Activated CD8-positive, alpha-beta memory T cell treated with anti-CD3 and anti-CD28 coated beads for 4 hours (primary cell): ENCODE data around the gene HIVEP2.

Experiments used
- DNase-seq, 2 donors: peaks; one replicate each; pipeline ENCODE4 v3.0.0-alpha.2; 2020; ENCODE audit warnings: low read depth in 2 of 2

Gene HIVEP2

GRCh38 chr6:142738035-142738396, 207.0 kb downstream of the HIVEP2 start:
- no peak for DNase-seq

- no peak for DNase-seq
Observed at GRCh38 chr6:142737368-142738034, 207.5 kb downstream of the HIVEP2 start.

GRCh38 chr6:142735204-142735603, 209.8 kb downstream of the HIVEP2 start:
- DNase-seq = no peak

- DNase-seq = no peak
Observed at GRCh38 chr6:142732790-142733189, 212.2 kb downstream of the HIVEP2 start.

DNA sequence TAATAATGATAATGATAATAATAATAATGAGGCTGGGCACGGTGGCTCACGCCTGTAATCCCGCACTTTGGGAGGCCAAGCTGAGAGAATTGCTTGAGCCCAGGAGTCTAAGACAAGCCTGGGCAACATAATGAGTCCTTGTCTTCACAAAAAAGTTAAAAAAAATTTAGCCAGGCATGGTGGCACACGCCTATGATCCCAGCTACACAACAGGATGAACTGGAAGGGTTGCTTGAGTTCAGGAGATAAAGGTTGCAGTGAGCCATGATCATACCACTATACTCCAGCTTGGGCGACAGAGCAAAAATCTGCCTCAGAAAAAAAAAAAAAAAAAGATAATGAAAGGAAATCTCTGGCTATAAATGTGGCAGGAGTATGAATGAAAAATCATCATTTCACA, 213.4 kb downstream of the HIVEP2 start:
- no peak for DNase-seq

GRCh38 chr6:142729618-142730017, 215.4 kb downstream of the HIVEP2 start:
- no peak for DNase-seq

GRCh38 chr6:142728910-142729481, 216.0 kb downstream of the HIVEP2 start:
- no peak for DNase-seq

DNA sequence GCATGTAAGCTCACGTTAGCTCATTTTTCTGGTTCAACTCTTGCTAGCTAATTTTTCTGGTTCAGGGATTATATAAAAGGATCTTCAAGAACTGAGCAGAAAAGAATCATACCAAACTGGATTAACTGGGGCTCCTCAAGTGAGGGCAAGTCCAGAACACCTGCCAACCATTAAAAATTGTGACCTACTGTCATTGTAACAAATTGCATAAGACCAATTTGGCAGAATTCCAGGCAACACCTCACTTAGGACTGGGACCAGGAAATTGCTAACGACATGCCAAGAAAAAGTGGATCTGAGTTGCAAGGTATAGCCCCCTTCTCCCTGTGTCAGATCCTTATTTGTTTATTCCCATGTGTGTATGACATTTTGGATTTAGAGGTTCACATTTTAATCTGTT, 216.6 kb downstream of the HIVEP2 start:
- no peak for DNase-seq

DNA sequence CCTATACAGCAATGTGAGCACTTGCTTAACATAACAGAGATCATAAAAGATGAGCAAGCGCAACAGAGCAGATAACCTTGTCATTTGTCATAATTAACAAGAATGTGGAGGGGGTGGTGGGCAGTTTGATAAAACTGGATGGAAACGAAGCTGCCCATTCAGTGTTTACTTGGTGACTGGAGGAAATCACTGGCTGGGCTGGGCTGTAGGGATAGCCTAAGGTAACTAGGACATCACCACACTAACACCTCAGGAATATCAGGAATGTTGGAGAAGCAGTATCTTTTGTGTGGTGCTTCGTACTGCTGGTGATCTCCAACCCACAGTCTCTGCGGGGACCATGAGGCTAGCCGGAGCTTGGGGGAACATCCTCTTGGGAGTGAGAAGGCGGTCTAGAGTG, 218.4 kb downstream of the HIVEP2 start:
- DNase-seq = no peak

DNA sequence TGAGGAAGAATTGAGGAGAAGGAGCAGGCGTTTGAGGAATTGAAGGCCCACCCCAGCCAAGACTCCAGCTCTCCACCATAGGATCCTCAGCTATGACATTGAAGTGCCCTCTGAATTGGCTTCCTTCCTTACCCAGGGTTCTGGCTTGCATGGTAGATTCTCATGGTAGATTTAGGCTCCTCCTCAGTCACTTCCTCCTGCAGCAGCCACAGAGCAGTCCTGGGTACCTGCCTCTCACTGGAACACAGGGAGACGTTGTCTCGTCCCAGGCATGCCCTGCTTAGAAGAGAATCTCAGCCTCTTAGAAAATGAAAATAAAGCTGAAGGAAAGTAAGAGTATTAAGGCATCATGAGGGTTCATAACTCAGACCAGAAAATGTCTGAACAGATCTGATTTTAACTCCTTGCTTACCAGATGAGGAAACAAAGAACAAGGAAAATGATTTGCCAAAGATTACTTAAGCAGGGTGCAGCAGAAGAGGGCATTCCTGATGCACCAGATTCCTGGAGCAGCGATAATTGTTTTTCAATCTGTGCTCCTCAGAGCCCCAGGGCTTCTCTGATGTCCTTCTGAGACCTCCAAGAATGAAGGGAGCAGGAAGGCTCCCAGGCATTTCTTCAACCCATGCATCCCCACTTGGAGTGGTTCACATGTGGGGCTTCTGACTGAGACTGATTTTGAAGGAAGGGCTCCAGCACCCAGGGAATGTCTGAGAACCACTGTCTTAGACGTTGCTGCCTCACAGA, 219.8 kb downstream of the HIVEP2 start:
- no peak for DNase-seq

DNA sequence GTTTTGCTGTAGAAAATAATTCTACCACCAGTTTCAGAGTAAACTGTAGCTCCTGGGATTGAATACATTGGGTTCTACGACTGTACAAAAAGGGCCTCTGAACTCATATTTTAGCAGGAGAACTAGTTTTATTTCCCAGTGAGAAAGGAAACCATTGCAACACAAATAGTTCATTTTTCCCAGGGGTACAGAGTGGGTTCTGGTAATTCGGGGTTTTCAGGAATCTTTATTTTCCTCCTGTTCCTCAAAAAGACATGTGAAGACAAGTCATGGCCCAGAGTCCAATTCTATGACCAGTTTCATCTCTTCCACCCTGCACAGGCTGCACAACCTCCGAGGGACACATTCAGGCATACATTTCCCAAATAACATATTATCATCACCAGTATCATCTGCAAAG, 222.1 kb downstream of the HIVEP2 start:
- no peak for DNase-seq

DNA sequence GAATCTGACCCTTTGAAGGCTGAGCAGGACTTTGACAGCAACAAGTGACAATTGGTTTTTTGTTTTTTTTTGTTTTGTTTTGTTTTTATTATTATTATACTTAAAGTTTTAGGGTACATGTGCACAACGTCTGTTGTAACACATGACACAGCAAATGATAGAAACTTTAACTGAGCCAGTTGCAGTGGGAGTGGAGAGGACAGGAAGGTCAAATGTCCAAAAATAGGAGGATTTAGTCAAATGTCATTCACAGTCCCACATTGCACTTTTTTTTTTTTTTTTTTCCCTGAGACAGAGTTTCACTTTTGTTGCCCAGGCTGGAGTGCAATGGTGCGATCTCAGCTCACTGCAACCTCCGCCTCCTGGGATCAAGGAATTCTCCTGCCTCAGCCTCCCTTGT, 223.0 kb downstream of the HIVEP2 start:
- no peak for DNase-seq

GRCh38 chr6:142721215-142721920, 223.6 kb downstream of the HIVEP2 start:
- no peak for DNase-seq

GRCh38 chr6:142718667-142719191, 226.2 kb downstream of the HIVEP2 start:
- DNase-seq = no peak

DNA sequence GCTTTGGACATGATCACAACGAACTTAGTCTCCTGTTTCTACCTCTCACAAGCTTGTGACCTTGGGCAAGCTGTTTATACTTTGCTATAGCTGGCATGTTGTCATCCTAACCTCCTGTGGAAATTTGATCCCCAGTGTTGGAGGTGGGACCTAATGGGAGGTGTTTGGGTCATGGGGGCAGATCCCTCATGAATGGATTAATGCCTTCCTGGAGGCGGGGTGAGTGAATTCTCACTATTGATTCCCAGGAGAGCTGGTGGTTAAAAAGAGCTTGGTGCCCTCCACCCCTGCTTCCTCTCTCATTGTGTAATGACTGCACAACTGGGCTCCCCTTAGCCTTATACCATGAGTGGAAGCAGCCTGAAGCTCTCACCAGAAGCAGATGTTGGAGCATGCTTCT, 228.9 kb downstream of the HIVEP2 start:
- no peak for DNase-seq

DNA sequence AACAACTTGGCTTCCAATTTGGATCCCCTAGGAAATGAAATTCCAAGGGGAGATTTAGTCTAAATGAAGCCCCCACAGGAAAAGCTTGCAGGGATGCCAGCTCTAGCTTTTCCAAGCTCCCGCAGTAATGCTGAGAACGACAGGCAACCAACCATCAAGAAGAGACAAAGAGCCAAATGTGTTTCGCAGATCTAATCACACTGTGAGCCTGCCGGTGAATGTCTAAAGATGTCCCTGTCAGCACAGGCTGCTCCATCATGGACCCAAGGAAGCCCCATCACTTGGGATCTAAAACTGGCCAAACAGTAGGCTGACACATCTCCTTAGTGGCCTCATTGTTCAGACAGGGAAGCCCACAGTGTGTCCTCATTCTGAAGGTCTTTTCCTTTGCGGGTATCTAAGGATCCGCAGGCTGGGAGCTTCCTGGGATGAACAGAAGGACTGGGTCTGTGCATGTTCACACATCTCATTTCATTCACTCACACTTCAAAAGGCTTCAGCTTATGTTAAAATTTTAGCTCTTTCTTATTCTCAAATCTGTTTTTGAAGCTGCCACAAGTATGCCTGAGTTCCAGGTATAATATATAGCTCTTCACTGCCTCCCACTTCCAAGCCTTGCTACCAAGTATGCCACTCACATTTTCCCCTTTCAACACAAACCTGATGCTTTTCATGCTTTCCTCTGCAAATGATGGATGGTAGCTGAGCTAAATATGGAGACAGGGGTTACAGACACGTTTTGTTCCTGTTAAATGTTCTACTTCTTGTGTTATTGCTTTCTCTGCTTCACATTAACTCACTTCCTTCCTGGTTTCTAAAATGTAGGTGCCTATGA, 229.8 kb downstream of the HIVEP2 start:
- no peak for DNase-seq

DNA sequence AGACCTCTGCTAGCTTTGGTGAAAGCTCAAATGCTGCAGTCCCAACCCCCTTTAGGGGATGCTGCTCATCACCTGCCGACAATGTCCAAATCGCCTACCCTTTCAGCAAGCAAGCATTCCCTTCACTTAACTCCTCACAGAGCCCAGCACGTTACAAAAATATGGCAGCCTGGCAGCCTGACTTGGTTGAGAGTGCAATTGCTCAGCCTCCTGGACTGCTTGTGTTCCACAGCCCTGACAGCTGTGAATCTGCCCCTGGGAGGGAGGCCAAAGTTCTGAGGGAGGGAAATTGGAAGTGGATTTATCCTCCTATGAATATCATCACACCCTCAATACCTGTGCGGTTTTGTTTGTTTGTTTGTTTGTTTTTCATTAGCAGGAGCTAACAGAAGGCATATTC, 231.0 kb downstream of the HIVEP2 start:
- DNase-seq = no peak

DNA sequence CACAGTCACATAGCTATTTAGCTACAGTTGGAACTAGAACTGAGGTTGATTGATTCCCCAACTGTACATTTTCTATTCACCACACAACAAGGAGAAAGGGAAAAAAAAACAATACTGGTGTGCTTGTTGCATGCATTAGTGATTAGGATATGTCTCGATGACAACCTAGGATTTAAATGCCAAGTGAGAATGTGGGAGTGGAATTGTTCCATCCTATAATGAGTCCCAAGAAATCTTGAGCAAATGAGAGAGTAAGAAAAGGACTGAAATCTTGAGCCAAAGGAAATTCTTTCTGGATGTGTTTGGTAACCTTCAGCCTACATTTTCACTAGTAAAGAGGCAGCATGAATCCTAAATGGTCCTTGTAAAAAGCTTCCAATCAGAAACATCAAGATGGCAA, 232.7 kb downstream of the HIVEP2 start:
- no peak for DNase-seq

GRCh38 chr6:142708651-142709050, 236.3 kb downstream of the HIVEP2 start:
- DNase-seq = no peak

GRCh38 chr6:142707255-142707654, 237.7 kb downstream of the HIVEP2 start:
- no peak for DNase-seq

- no peak for DNase-seq
Observed at GRCh38 chr6:142706210-142706609, 238.8 kb downstream of the HIVEP2 start.

DNA sequence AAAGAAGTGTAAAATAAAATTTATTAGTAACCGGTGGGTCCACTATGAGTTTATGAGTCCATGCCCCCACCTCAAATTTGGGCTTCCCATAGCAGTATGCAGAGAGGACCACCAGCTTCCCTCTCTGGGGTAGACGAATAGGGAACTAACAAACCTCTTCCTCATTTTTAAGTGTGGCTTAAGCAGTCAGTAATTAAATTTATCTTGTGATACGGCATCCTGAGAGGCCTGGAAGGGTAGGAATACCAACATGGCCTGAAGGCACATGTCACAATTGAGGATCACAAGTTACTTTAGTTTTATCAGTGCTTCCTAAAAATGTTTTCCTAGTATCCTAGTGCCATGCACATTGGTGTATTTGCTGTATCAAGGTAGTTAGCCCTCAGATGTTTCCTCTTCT, 239.9 kb downstream of the HIVEP2 start:
- no peak for DNase-seq
